CD4-positive, alpha-beta T cell (primary cell): ENCODE data around the gene CMPK2. TPM values are rescaled to one million over a fixed set of nuclear protein-coding genes. Genes with fewer than 3 reads are reported as not detected.

ENCODE experiments used
- ATAC-seq: fragments of 200-7000 bp; cut with Tn5 transposase; one replicate; pipeline ENCODE4 v1.10.0; 2022; ENCODE audit warnings: mild to moderate bottlenecking; ENCODE audit not compliant: poor library complexity
- CTCF ChIA-PET: fragments of 350-600 bp; sonication (Branson Sonifier 250); formaldehyde crosslinking; loops from one replicate; lab custom pipeline; 2021; ENCODE audit warnings: antibody characterized with exemption, inconsistent platforms; lab: Charles Lee
- POLR2A ChIA-PET: fragments of 350-600 bp; sonication (Branson Sonifier 250); formaldehyde crosslinking; loops from one replicate; lab custom pipeline; 2021; ENCODE audit warnings: antibody characterized with exemption, inconsistent platforms; lab: Charles Lee
- DNase-seq, 14 experiments: peaks; one replicate each; pipeline ENCODE4 v3.0.0-alpha.2; 2013 to 2020; ENCODE audit warnings: mixed read lengths in 2 of 14
- H3K27ac ChIP-seq, 2 donors: one replicate each; pipeline versions ENCODE4 v1.5.1 to v1.7.0; 2013; ENCODE audit warnings: low read length in 2 of 2, low read depth in 1 of 2, mild to moderate bottlenecking in 1 of 2
- H3K27me3 ChIP-seq, 2 experiments: 1 replicate in 1 of 2; 2 replicates in 1 of 2; pipeline versions ENCODE4 v1.6.1 to v1.7.0; 2013; ENCODE audit warnings: low read length in 2 of 2, control low read depth in 1 of 2, mild to moderate bottlenecking in 1 of 2, moderate library complexity in 1 of 2; ENCODE audit not compliant: insufficient read depth in 2 of 2, control insufficient read depth in 1 of 2
- H3K36me3 ChIP-seq: one replicate; pipeline ENCODE4 v1.6.1; 2013; ENCODE audit warnings: low read length, control low read depth; ENCODE audit not compliant: insufficient read depth
- H3K4me1 ChIP-seq: one replicate; pipeline ENCODE4 v1.6.1; 2013; ENCODE audit warnings: low read length, control low read depth; ENCODE audit not compliant: insufficient read depth
- H3K4me3 ChIP-seq: one replicate; pipeline ENCODE4 v1.5.1; 2013; ENCODE audit warnings: mild to moderate bottlenecking, low read length, moderate library complexity
- H3K9me3 ChIP-seq, 2 experiments: 1 replicate in 1 of 2; 2 replicates in 1 of 2; pipeline versions ENCODE4 v1.6.1 to v1.7.0; 2013; ENCODE audit warnings: low read length in 2 of 2, mild to moderate bottlenecking in 2 of 2, control low read depth in 1 of 2, moderate library complexity in 1 of 2; ENCODE audit not compliant: control insufficient read depth in 1 of 2, insufficient read depth in 1 of 2
- H3K27ac Mint-ChIP-seq: one replicate; pipeline ENCODE4 v1.8.0; 2020; ENCODE audit warnings: mixed read lengths
- H3K27me3 Mint-ChIP-seq: one replicate; pipeline ENCODE4 v1.8.0; 2021; ENCODE audit warnings: mixed read lengths
- H3K36me3 Mint-ChIP-seq: one replicate; pipeline ENCODE4 v1.8.0; 2021; ENCODE audit warnings: low read depth, mixed read lengths
- H3K4me1 Mint-ChIP-seq: one replicate; pipeline ENCODE4 v1.8.0; 2021; ENCODE audit warnings: low read depth, mixed read lengths
- H3K4me3 Mint-ChIP-seq: one replicate; pipeline ENCODE4 v1.8.0; 2020; ENCODE audit warnings: mild to moderate bottlenecking, mixed read lengths
- H3K9me3 Mint-ChIP-seq: one replicate; pipeline ENCODE4 v1.8.0; 2020; ENCODE audit warnings: mixed read lengths
- intact Hi-C, 2 experiments: fragments of 100-400 bp; cut with DNase I in 1 of 2; cut with micrococcal nuclease in 1 of 2; formaldehyde crosslinking; loops; one replicate each; pipeline versions ENCODE4 v1.15.1 to v1.9.0; 2023 to 2025; cut with DNase I, micrococcal nuclease
- total RNA-seq, 174 experiments: library from RNA in 2 of 174; stranded (reverse) in 2 of 174; gene quantifications; one replicate each; pipeline ENCODE4 v1.2.3 and lab custom pipeline; 2021 to 2026
- TF ChIP-seq, protein P1 (sequence below): fragments of 200-600 bp; IDR thresholded peaks from one replicate; pipeline ENCODE4 v1.8.0; 2022; ENCODE audit warnings: antibody characterized with exemption, mild to moderate bottlenecking

The CMPK2 gene
- total RNA-seq, 2 experiments from 2014 or later = 6.5 to 7.6 TPM

DNA sequence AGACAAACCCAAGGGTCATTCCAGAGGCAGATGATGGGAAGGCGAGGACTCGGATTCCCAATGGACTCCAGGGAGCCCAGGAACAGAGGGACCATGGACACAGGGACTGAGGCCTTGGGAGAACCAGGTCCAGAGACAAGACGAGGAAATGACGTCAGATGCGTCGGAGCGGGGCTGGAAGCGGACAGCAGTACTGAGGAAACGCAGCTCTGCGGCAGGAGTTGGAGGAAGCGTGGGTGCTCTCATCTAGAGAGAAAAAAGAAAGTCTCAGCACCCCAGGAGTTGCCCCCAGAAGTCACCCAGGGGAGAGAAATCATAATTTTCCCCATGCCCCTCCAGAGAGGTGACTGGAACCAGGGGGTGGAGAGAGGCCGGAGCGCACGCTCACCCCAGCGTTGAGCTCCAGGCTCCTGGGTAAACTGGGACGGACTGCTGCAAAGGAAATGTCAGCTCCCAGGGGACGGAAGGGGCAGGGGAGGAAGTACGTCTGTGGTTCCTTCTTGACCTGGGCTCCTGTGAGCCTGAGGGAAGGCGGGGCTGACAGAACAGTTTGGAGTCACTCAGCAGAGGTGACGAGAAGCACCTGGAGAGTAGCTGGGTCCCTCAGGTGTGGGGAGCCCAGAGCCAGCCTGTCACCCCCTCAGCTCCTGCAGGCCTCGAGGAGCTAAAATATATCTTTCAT, 44.7 kb downstream of the CMPK2 start:
- H3K4me1 Mint-ChIP-seq = no peaks in the 10 kb centered on the region
- H3K27ac Mint-ChIP-seq = no peak overlapping the region
- POLR2A ChIA-PET = no interaction called here

DNA sequence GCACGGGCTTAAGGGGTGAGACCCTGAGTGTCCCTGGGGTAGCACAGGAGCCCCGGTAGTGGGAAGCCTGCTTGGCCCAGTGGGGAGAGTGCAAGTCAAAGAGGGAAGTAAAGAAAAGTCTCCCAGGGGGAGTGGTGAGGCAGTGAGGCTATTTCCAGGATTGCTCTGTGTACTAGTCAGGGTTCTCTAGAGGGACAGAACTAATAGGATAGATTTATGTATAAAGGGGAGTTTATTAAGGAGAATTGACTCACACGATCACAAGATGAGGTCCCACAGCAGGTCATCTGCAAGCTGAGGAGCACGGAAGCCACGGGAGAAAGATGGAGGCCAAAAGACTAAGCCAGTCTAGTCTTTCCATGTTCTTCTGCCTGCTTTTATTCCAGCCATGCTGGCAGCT, 45.5 kb downstream of the CMPK2 start:
- no peak overlapping the region for H3K4me3 Mint-ChIP-seq
- Histone ChIP-seq H3K4me3 (no peak overlapping the region), H3K9me3 (no peaks in the 10 kb centered on the region), H3K4me1 (no peaks in the 10 kb centered on the region), H3K27ac (no peak overlapping the region), H3K36me3 (no peaks in the 10 kb centered on the region), H3K27me3 (peaks cover 0 to 4% of the 10 kb centered on the region in 2 experiments)
- intact Hi-C loops = no loop called here
- DNase-seq = no peak
- no peak for ATAC-seq
- H3K27ac Mint-ChIP-seq = no peak overlapping the region
- H3K4me1 Mint-ChIP-seq = no peaks in the 10 kb centered on the region
- no peaks in the 10 kb centered on the region for H3K36me3 Mint-ChIP-seq
- no peaks in the 10 kb centered on the region for H3K9me3 Mint-ChIP-seq
- ChIA-PET CTCF (no interaction called here), POLR2A (no interaction called here)
- peaks cover 8% of the 10 kb centered on the region for H3K27me3 Mint-ChIP-seq
- TF ChIP-seq, protein P1, sequence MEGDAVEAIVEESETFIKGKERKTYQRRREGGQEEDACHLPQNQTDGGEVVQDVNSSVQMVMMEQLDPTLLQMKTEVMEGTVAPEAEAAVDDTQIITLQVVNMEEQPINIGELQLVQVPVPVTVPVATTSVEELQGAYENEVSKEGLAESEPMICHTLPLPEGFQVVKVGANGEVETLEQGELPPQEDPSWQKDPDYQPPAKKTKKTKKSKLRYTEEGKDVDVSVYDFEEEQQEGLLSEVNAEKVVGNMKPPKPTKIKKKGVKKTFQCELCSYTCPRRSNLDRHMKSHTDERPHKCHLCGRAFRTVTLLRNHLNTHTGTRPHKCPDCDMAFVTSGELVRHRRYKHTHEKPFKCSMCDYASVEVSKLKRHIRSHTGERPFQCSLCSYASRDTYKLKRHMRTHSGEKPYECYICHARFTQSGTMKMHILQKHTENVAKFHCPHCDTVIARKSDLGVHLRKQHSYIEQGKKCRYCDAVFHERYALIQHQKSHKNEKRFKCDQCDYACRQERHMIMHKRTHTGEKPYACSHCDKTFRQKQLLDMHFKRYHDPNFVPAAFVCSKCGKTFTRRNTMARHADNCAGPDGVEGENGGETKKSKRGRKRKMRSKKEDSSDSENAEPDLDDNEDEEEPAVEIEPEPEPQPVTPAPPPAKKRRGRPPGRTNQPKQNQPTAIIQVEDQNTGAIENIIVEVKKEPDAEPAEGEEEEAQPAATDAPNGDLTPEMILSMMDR = no peak

More for the DNA sequence above, 44.7 kb downstream of the CMPK2 start:
- CTCF ChIA-PET = no interaction called here
- Mint-ChIP-seq H3K4me3 (no peak overlapping the region), H3K9me3 (no peaks in the 10 kb centered on the region), H3K36me3 (no peaks in the 10 kb centered on the region), H3K27me3 (no peaks in the 10 kb centered on the region)
- ATAC-seq = no peak
- Histone ChIP-seq H3K36me3 (no peaks in the 10 kb centered on the region), H3K4me1 (no peaks in the 10 kb centered on the region), H3K4me3 (no peak overlapping the region), H3K9me3 (no peaks in the 10 kb centered on the region), H3K27ac (no peak overlapping the region), H3K27me3 (peaks cover 0 to 4% of the 10 kb centered on the region in 2 experiments)
- TF ChIP-seq, protein P1 = no peak
- DNase-seq = no peak
- intact Hi-C loops = no loop called here

DNA sequence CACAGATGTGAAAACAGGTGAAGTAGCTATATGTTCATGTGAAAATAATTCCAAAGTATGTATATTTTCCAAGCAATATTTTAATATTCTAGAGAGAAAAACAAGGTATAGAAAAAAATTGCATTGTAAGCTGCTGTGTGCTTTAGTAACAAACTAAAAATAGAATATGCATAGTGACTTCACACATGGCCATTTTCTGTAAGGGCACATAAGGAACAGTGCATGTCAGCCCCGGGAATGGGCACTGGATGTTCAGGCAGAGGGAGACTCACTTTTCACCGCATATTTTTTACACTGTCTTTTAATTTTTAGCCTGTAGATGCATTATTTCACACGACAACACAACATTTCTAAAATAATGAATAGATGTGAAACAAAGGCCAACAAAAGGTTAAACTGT, 46.0 kb downstream of the CMPK2 start:
- Histone ChIP-seq H3K36me3 (no peaks in the 10 kb centered on the region), H3K9me3 (no peaks in the 10 kb centered on the region), H3K27ac (no peak overlapping the region), H3K27me3 (peaks cover 0 to 4% of the 10 kb centered on the region in 2 experiments), H3K4me1 (no peaks in the 10 kb centered on the region), H3K4me3 (no peak overlapping the region)
- no peaks in the 10 kb centered on the region for H3K9me3 Mint-ChIP-seq
- no peak overlapping the region for H3K4me3 Mint-ChIP-seq
- POLR2A ChIA-PET = no interaction called here
- intact Hi-C loops = no loop called here
- H3K27me3 Mint-ChIP-seq = peaks cover 9% of the 10 kb centered on the region
- no peak for ATAC-seq
- TF ChIP-seq, protein P1 = no peak
- CTCF ChIA-PET = no interaction called here
- H3K27ac Mint-ChIP-seq = no peak overlapping the region
- no peaks in the 10 kb centered on the region for H3K4me1 Mint-ChIP-seq
- no peaks in the 10 kb centered on the region for H3K36me3 Mint-ChIP-seq
- no peak for DNase-seq
